Stromal cell of bone marrow (primary cell): Measurements from ENCODE around the gene OR5C1.
"Not testable (repeated sequence)": the region's sequence is repeated elsewhere in the genome, so short reads cannot be mapped to it uniquely, and the experiment has no call there.

Experiments
- DNase-seq: peaks from one replicate; pipeline ENCODE4 v3.0.0-alpha.2; 2012; ENCODE audit warnings: low read depth

Gene OR5C1

GRCh38 chr9:122812736-122813135 is 24.0 kb downstream of the OR5C1 start:
- DNase-seq = no peak

- no peak for DNase-seq
Measured at GRCh38 chr9:122814545-122814944, 25.8 kb downstream of the OR5C1 start.

GRCh38 chr9:122815544-122815943 is 26.8 kb downstream of the OR5C1 start:
- no peak for DNase-seq

DNA sequence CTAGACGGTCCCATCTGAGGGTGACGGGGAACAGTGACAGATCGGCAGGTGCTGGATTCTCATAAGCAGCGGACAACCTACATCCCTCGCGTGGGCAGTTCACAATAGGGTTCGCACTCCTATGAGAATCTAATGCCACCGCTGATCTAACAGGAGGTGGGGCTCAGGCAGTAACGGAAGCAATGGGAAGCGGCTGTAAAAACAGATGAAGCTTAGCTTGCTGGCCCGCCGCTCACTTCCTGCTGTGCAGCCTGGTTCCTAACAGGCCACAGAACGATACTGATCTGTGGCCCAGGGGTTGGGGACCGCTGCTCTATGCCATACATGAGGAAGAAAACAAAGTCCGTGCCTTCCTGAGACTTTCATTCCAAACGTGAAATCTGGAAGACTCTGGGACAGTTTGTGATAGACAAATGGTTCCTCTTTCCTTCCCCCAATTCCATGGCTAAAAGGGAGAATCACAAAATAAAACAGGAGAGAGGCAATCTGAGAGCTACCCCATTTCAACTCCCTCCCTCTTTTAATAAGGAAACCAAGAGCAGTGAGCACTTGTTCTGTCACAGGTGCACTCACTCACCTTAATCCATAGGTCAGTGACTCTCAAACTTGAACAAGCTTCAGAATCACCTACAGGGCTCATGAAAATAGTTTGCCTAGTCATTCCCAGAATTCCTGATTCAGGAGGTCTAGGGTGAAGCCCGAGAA is 27.6 kb downstream of the OR5C1 start:
- no peak for DNase-seq

GRCh38 chr9:122819326-122819725 is 30.6 kb downstream of the OR5C1 start:
- DNase-seq = no peak

- DNase-seq = no peak
Measured at GRCh38 chr9:122819791-122820489, 31.2 kb downstream of the OR5C1 start.

- DNase-seq = no peak
Measured at GRCh38 chr9:122820490-122820845, 31.7 kb downstream of the OR5C1 start.

GRCh38 chr9:122821278-122821943 is 32.7 kb downstream of the OR5C1 start:
- DNase-seq = no peak

- no peak for DNase-seq
Measured at GRCh38 chr9:122822056-122822455, 33.3 kb downstream of the OR5C1 start.

DNA sequence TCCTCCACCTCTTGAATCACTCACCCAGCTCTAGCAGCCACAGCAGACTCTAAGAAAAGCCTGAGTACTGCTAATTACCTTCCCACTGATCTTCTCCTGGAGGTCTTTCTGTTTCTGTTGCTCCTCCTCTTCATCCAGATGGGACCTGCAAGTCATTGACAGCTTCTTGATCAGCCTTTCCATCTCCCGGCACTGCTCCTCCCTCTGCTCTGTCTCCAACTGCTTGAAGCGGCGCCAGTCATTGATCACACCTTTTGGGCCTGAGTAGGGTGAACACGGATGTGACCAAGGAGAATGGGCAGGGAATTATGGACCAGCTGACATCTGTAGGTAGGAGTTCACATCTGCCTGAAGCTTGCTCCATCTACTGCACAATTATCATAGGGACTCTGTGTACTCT is 34.2 kb downstream of the OR5C1 start:
- no peak for DNase-seq

DNA sequence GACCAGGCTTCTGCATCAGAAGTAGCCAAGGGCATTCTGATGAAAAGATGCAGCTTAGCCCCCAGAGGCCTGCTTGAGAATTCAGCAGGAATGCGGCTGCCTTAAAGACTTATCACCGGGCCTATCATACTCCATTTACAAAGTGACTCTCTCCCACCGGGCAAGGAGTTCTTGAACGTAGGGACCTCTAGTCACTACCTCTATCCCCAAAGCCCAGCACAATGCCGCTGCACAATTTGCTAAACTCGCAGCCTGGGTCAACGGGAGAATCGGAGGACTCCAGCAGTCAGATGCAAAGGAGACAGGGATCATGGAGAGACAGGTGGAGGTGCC is 39.0 kb downstream of the OR5C1 start:
- no peak for DNase-seq

DNA sequence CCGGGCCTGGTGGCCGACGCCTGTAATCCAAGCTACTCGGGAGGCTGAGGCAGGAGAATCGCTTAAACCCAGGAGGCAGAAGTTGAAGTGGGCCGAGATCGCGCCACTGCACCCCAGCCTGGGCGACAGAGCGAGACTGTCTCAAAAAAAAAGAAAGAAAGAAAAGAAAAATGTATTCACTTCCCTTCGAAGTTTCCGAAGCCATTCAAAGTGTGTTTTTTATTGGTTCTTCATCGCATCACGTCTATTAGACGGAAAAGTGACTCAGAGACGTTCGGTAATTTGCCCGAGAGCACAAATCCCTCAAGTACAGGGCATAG is 40.2 kb downstream of the OR5C1 start:
- not testable (repeated sequence) for DNase-seq

DNA sequence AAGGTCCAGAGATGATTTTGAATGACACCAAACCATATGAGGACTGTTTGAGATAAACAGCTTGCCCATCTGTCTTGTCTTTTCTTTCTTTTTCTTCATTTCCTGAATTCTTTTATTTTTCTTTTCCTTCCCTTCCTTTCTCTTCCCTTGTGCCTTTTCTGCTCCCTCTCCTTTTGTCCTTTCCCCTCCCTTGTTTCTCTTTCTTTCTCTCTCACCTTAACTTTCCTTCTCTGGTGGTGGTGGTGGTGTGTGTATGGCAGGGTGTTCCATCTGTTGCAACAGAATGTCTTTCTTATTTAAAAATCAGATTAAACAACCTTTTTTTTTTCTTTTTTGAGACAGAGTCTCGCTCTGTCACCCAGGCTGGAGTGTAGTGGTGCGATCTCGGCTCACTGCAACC is 43.5 kb downstream of the OR5C1 start:
- DNase-seq = no peak

GRCh38 chr9:122835313-122835731 is 46.6 kb downstream of the OR5C1 start:
- DNase-seq = no peak

DNA sequence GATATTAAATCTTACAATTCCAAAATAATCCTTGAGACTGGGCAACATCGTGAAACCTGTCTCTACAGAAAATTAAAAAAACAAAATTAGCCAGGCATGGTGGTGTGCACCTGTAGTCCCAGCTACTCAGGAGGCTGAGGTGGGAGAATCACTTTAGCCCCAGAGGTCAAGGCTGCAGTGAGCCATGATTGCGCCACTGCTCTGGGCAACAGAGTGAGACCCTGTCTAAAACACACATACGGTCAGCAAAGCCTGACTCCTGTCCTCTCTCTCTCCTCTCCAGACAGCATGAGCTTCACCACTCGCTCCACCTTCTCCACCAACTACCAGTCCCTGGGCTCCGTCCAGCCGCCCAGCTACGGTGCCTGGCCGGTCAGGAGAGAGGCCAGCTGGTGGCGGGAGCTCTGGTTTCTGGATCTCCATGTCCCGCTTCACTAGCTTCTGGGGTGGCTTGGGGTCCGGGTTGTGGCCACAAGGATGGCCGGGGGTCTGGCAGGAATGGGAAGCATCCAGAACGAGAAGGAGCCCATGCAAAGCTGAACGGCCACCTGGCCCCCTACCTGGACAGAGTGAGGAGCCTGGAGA is 48.6 kb downstream of the OR5C1 start:
- DNase-seq = no peak

GRCh38 chr9:122838441-122838840 is 49.7 kb downstream of the OR5C1 start:
- DNase-seq = not testable (repeated sequence)
